ENCODE data around the gene TM2D3.
"Not testable (repeated sequence)": the region's sequence is repeated elsewhere in the genome, so short reads cannot be mapped to it uniquely, and the experiment has no call there.

Gene TM2D3

GRCh38 chr15:101657968-101658784 lies 6.0 kb upstream of the TM2D3 start:
- Histone ChIP-seq H3K36me3 (ENCODE audit: control insufficient read depth, insufficient read depth, low read length) (peaks cover 26% of the 10 kb centered on the region), H3K9me3 (ENCODE audit: control insufficient read depth, low read length) (no peaks in the 10 kb centered on the region), H3K4me1 (ENCODE audit: control insufficient read depth, insufficient read depth, low read length, poor library complexity, severe bottlenecking) (no peaks in the 10 kb centered on the region), H3K4me3 (ENCODE audit: insufficient read depth, low read depth, low read length, poor library complexity, severe bottlenecking) (no peak overlapping the region), H3K27me3 (replicated peaks; ENCODE audit: control insufficient read depth, insufficient read depth, low read length, poor library complexity, severe bottlenecking) (no peaks in the 10 kb centered on the region), H3K27ac (ENCODE audit: insufficient read depth, low read length, poor library complexity, severe bottlenecking) (no peak overlapping the region)
- no peak for DNase-seq

GRCh38 chr15:101657171-101657570 lies 5.0 kb upstream of the TM2D3 start:
- Histone ChIP-seq H3K4me1 (ENCODE audit: control insufficient read depth, insufficient read depth, low read length, poor library complexity, severe bottlenecking) (peaks cover 6% of the 10 kb centered on the region), H3K9me3 (ENCODE audit: control insufficient read depth, low read length) (no peaks in the 10 kb centered on the region), H3K27ac (ENCODE audit: insufficient read depth, low read length, poor library complexity, severe bottlenecking) (no peak overlapping the region), H3K27me3 (replicated peaks; ENCODE audit: control insufficient read depth, insufficient read depth, low read length, poor library complexity, severe bottlenecking) (no peaks in the 10 kb centered on the region), H3K4me3 (ENCODE audit: insufficient read depth, low read depth, low read length, poor library complexity, severe bottlenecking) (no peak overlapping the region), H3K36me3 (ENCODE audit: control insufficient read depth, insufficient read depth, low read length) (peaks cover 26% of the 10 kb centered on the region)
- DNase-seq, result no peak

- H3K27me3 ChIP-seq (replicated peaks; ENCODE audit: control insufficient read depth, insufficient read depth, low read length, poor library complexity, severe bottlenecking); H3K27ac ChIP-seq (ENCODE audit: insufficient read depth, low read length, poor library complexity, severe bottlenecking): not testable (repeated sequence)
These were observed 2.6 kb upstream of the TM2D3 start for GRCh38 chr15:101654624-101655337.

GRCh38 chr15:101654171-101654570 lies 2.0 kb upstream of the TM2D3 start:
- Histone ChIP-seq H3K36me3 (ENCODE audit: control insufficient read depth, insufficient read depth, low read length) (peaks cover 14% of the 10 kb centered on the region), H3K27ac (ENCODE audit: insufficient read depth, low read length, poor library complexity, severe bottlenecking) (no peak overlapping the region), H3K4me1 (ENCODE audit: control insufficient read depth, insufficient read depth, low read length, poor library complexity, severe bottlenecking) (peaks cover 13% of the 10 kb centered on the region), H3K4me3 (ENCODE audit: insufficient read depth, low read depth, low read length, poor library complexity, severe bottlenecking) (no peak overlapping the region), H3K9me3 (ENCODE audit: control insufficient read depth, low read length) (no peaks in the 10 kb centered on the region), H3K27me3 (replicated peaks; ENCODE audit: control insufficient read depth, insufficient read depth, low read length, poor library complexity, severe bottlenecking) (no peaks in the 10 kb centered on the region)
- DNase-seq, result no peak

More at GRCh38 chr15:101654624-101655337, 2.6 kb upstream of the TM2D3 start:
- H3K9me3 ChIP-seq (ENCODE audit: control insufficient read depth, low read length); H3K4me3 ChIP-seq (ENCODE audit: insufficient read depth, low read depth, low read length, poor library complexity, severe bottlenecking); DNase-seq: not testable (repeated sequence)
- peaks cover 13% of the 10 kb centered on the region for H3K4me1 ChIP-seq (ENCODE audit: control insufficient read depth, insufficient read depth, low read length, poor library complexity, severe bottlenecking)
- peaks cover 13% of the 10 kb centered on the region for H3K36me3 ChIP-seq (ENCODE audit: control insufficient read depth, insufficient read depth, low read length)

- H3K36me3 ChIP-seq (ENCODE audit: control insufficient read depth, insufficient read depth, low read length), result peaks cover 25% of the 10 kb centered on the region
- DNase-seq, result no peak
- H3K9me3 ChIP-seq (ENCODE audit: control insufficient read depth, low read length), result no peaks in the 10 kb centered on the region
- no peaks in the 10 kb centered on the region for H3K27me3 ChIP-seq (replicated peaks; ENCODE audit: control insufficient read depth, insufficient read depth, low read length, poor library complexity, severe bottlenecking)
- H3K4me1 ChIP-seq (ENCODE audit: control insufficient read depth, insufficient read depth, low read length, poor library complexity, severe bottlenecking), result peaks cover 15% of the 10 kb centered on the region
- H3K4me3 ChIP-seq (ENCODE audit: insufficient read depth, low read depth, low read length, poor library complexity, severe bottlenecking), result peak overlapping the region; percentile 79
- peak overlapping the region; percentile 77 for H3K27ac ChIP-seq (ENCODE audit: insufficient read depth, low read length, poor library complexity, severe bottlenecking)
These were observed 727 bp upstream of the TM2D3 start for GRCh38 chr15:101652786-101653430.

GRCh38 chr15:101651554-101652097 lies 555 bp downstream of the TM2D3 start:
- H3K4me1 ChIP-seq (ENCODE audit: control insufficient read depth, insufficient read depth, low read length, poor library complexity, severe bottlenecking), result peaks cover 15% of the 10 kb centered on the region
- no peaks in the 10 kb centered on the region for H3K9me3 ChIP-seq (ENCODE audit: control insufficient read depth, low read length)
- H3K36me3 ChIP-seq (ENCODE audit: control insufficient read depth, insufficient read depth, low read length), result peaks cover 29% of the 10 kb centered on the region
- H3K27me3 ChIP-seq (replicated peaks; ENCODE audit: control insufficient read depth, insufficient read depth, low read length, poor library complexity, severe bottlenecking), result no peaks in the 10 kb centered on the region
- peak overlapping the region; percentile 79 for H3K4me3 ChIP-seq (ENCODE audit: insufficient read depth, low read depth, low read length, poor library complexity, severe bottlenecking)
- H3K27ac ChIP-seq (ENCODE audit: insufficient read depth, low read length, poor library complexity, severe bottlenecking), result peak overlapping the region; percentile 93
- no peak for DNase-seq

- DNase-seq, result no peak
- Histone ChIP-seq H3K27me3 (replicated peaks; ENCODE audit: control insufficient read depth, insufficient read depth, low read length, poor library complexity, severe bottlenecking) (no peaks in the 10 kb centered on the region), H3K9me3 (ENCODE audit: control insufficient read depth, low read length) (no peaks in the 10 kb centered on the region), H3K36me3 (ENCODE audit: control insufficient read depth, insufficient read depth, low read length) (peaks cover 39% of the 10 kb centered on the region), H3K4me3 (ENCODE audit: insufficient read depth, low read depth, low read length, poor library complexity, severe bottlenecking) (no peak overlapping the region), H3K27ac (ENCODE audit: insufficient read depth, low read length, poor library complexity, severe bottlenecking) (no peak overlapping the region), H3K4me1 (ENCODE audit: control insufficient read depth, insufficient read depth, low read length, poor library complexity, severe bottlenecking) (peaks cover 15% of the 10 kb centered on the region)
These were observed 2.0 kb downstream of the TM2D3 start for GRCh38 chr15:101650145-101650544.

- Histone ChIP-seq H3K4me1 (ENCODE audit: control insufficient read depth, insufficient read depth, low read length, poor library complexity, severe bottlenecking) (peaks cover 15% of the 10 kb centered on the region), H3K27ac (ENCODE audit: insufficient read depth, low read length, poor library complexity, severe bottlenecking) (no peak overlapping the region), H3K9me3 (ENCODE audit: control insufficient read depth, low read length) (no peaks in the 10 kb centered on the region), H3K4me3 (ENCODE audit: insufficient read depth, low read depth, low read length, poor library complexity, severe bottlenecking) (no peak overlapping the region), H3K27me3 (replicated peaks; ENCODE audit: control insufficient read depth, insufficient read depth, low read length, poor library complexity, severe bottlenecking) (no peaks in the 10 kb centered on the region), H3K36me3 (ENCODE audit: control insufficient read depth, insufficient read depth, low read length) (peaks cover 53% of the 10 kb centered on the region)
- DNase-seq, result no peak
These were observed 3.8 kb downstream of the TM2D3 start for GRCh38 chr15:101648356-101648755.

- no peaks in the 10 kb centered on the region for H3K9me3 ChIP-seq (ENCODE audit: control insufficient read depth, low read length)
- peaks cover 10% of the 10 kb centered on the region for H3K4me1 ChIP-seq (ENCODE audit: control insufficient read depth, insufficient read depth, low read length, poor library complexity, severe bottlenecking)
- no peak for DNase-seq
- no peak overlapping the region for H3K27ac ChIP-seq (ENCODE audit: insufficient read depth, low read length, poor library complexity, severe bottlenecking)
- no peak overlapping the region for H3K4me3 ChIP-seq (ENCODE audit: insufficient read depth, low read depth, low read length, poor library complexity, severe bottlenecking)
- no peaks in the 10 kb centered on the region for H3K27me3 ChIP-seq (replicated peaks; ENCODE audit: control insufficient read depth, insufficient read depth, low read length, poor library complexity, severe bottlenecking)
- H3K36me3 ChIP-seq (ENCODE audit: control insufficient read depth, insufficient read depth, low read length), result peaks cover 57% of the 10 kb centered on the region
These were observed 4.9 kb downstream of the TM2D3 start for GRCh38 chr15:101647251-101647650.

All from effector memory CD4-positive, alpha-beta T cell (primary cell).